Astrocyte of the spinal cord (primary cell): ENCODE data around the gene FBXL14.

ENCODE experiments used
- DNase-seq: peaks from one replicate; pipeline ENCODE4 v3.0.0; 2011; ENCODE audit warnings: low read depth, low spot score
- H3K4me3 ChIP-seq: 2 replicates; pipeline ENCODE4 v1.5.1; 2011; ENCODE audit warnings: low read depth, mild to moderate bottlenecking, low read length, moderate library complexity
- in situ Hi-C: cut with HindIII; loops from 2 replicates; pipeline ENCODE4 v1.10.0; 2017; ENCODE audit warnings: low sequenced_read_pairs
- TF ChIP-seq, protein P1 (sequence below): IDR thresholded peaks from 2 replicates; pipeline ENCODE4 v1.5.1; 2012; ENCODE audit warnings: low read depth, mild to moderate bottlenecking, low read length, inconsistent platforms

FBXL14 gene

DNA sequence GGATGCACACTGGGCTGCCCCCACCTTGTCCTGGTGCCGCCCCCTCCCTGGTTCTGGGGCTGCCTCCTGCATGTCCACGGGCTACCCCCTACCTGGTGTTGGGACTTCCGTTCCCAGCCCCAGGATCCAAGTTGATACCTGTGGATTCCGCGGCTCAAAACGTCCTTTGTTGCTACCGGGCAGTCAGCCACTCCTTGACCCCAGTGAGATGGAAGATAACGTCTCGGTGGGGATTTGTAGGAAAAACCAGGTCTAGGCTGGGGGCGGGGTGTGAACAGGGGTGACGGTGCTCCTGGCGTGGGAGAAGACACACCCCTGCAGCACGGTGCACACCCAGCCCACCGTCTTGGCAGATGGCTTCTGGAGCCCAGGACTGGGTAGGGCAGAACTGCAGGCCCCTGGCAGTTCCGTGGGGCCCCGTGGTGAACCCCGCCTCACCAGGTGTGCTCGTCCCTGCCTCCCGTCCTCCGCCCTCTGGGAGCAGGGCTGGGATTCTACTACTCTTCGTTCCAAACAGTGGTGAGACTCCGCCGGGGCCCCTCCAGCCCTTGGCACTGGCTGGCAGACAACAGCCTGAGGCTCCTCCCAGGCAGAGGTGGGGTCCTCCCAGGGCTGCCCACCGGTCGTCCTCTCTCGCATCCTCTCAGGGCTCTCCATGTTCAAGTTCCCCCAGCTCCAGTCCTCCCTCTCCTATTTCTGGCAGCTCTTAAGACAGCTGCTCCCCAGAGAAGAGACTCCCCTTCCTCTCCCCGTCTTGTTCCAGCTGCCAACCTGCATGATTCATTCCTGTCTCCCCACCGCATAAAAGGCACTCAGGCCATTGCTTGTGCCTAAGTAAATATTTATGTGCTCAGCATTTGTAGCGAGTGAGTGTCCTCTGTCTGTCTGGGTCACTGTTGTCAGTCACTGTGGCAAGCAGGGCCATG lies 75.5 kb downstream of the FBXL14 start:
- TF ChIP-seq, protein P1, sequence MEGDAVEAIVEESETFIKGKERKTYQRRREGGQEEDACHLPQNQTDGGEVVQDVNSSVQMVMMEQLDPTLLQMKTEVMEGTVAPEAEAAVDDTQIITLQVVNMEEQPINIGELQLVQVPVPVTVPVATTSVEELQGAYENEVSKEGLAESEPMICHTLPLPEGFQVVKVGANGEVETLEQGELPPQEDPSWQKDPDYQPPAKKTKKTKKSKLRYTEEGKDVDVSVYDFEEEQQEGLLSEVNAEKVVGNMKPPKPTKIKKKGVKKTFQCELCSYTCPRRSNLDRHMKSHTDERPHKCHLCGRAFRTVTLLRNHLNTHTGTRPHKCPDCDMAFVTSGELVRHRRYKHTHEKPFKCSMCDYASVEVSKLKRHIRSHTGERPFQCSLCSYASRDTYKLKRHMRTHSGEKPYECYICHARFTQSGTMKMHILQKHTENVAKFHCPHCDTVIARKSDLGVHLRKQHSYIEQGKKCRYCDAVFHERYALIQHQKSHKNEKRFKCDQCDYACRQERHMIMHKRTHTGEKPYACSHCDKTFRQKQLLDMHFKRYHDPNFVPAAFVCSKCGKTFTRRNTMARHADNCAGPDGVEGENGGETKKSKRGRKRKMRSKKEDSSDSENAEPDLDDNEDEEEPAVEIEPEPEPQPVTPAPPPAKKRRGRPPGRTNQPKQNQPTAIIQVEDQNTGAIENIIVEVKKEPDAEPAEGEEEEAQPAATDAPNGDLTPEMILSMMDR: no peak
- in situ Hi-C loops: no loop called here
- DNase-seq: peak; percentile 91
- H3K4me3 ChIP-seq: peak overlapping the region; percentile 4

DNA sequence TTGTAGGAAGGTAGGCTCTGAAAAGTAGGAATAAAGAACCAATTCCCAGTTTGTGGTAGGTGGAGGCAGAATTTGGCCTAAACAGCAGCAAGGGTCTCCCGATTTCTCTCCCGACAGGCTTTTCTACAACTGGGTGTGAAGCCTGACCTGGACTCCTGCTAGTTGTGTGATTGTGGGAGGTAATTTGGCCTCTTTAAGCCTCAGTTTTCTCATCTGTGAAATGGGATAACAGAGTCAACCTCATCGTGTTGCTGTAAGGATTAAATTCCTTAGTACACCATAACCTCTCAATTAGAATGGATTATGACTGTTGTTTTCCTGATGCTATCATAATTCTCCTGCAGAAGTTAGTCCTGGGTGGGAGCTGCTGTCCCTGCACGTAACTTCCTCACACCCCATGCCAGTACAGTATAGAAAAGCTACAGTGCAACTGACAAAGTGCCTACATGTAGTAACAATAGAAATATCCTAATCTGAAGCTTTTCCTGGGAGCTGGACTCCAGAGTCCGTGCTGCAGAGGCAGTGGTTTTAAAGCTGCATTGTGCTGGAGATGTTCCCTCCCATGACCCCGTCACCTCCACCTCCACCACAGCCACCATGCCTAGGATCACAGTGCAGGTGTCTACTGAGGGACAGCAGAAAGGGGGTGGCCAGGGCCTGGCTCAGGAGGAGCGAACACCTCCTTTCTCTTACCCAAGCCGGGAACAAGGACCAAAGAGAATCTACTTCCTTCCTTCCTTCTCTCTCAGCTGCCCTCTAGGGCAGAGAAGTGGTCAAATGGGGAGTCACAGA lies 76.5 kb downstream of the FBXL14 start:
- TF ChIP-seq, protein P1: no peak
- in situ Hi-C loops: no loop called here
- no peak for DNase-seq
- no peak overlapping the region for H3K4me3 ChIP-seq

DNA sequence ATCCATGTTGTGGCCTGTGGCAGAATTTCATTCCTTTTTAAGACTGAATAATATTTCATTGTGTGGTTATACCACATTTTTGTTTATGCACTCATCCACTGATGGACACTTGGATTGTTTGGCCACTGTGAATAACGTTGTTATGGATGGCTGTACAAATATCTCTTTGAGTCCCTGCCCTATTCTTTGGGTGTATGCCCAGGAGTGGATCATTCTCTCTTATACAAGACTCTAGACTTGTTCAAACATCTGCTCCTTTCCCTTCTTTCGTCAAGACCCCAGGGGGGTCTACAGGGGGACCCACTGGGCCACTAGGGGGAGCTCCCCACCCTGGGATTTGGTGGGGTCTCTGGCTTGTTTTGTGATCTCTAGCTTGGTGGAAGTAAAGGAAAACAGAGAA lies 77.4 kb downstream of the FBXL14 start:
- in situ Hi-C loops: no loop called here
- no peak overlapping the region for H3K4me3 ChIP-seq
- TF ChIP-seq, protein P1: peak; percentile 76
- DNase-seq: peak; percentile 92
